Activated CD8-positive, alpha-beta memory T cell treated with anti-CD3 and anti-CD28 coated beads, Interleukin-2, amount 50 U/mL, for 48 hours (primary cell): ENCODE data around the gene NPHP4.

Source experiments
- DNase-seq: peaks from one replicate; pipeline ENCODE4 v3.0.0-alpha.2; 2020

The NPHP4 gene

GRCh38 chr1:5927506-5928370 lies 64.5 kb downstream of the NPHP4 start:
- peak; percentile 32 for DNase-seq

- peak; percentile 7 for DNase-seq
Measured at GRCh38 chr1:5926686-5927435, 65.4 kb downstream of the NPHP4 start.

- peak; percentile 8 for DNase-seq
Measured at GRCh38 chr1:5922700-5923330, 69.4 kb downstream of the NPHP4 start.

GRCh38 chr1:5921671-5922070 lies 70.6 kb downstream of the NPHP4 start:
- DNase-seq: no peak

- DNase-seq: no peak
Measured at GRCh38 chr1:5921129-5921528, 71.1 kb downstream of the NPHP4 start.

- DNase-seq: no peak
Measured at GRCh38 chr1:5920201-5920600, 72.0 kb downstream of the NPHP4 start.

- no peak for DNase-seq
Measured at GRCh38 chr1:5918275-5918649, 74.0 kb downstream of the NPHP4 start.

- no peak for DNase-seq
Measured at GRCh38 chr1:5917591-5918274, 74.5 kb downstream of the NPHP4 start.

GRCh38 chr1:5917281-5917590 lies 75.0 kb downstream of the NPHP4 start:
- no peak for DNase-seq

GRCh38 chr1:5916572-5917280 lies 75.5 kb downstream of the NPHP4 start:
- DNase-seq: no peak

- peak; percentile 34 for DNase-seq
Measured at GRCh38 chr1:5915587-5916571, 76.3 kb downstream of the NPHP4 start.

GRCh38 chr1:5914676-5915365 lies 77.4 kb downstream of the NPHP4 start:
- DNase-seq: peak; percentile 38

GRCh38 chr1:5913876-5914275 lies 78.3 kb downstream of the NPHP4 start:
- DNase-seq: peak; percentile 26

- DNase-seq: peak; percentile 29
Measured at GRCh38 chr1:5913078-5913845, 79.0 kb downstream of the NPHP4 start.

GRCh38 chr1:5911871-5912271 lies 80.4 kb downstream of the NPHP4 start:
- DNase-seq: peak; percentile 22

GRCh38 chr1:5911157-5911556 lies 81.1 kb downstream of the NPHP4 start:
- peak; percentile 20 for DNase-seq

- peak; percentile 34 for DNase-seq
Measured at GRCh38 chr1:5910666-5911065, 81.6 kb downstream of the NPHP4 start.

GRCh38 chr1:5910276-5910620 lies 82.0 kb downstream of the NPHP4 start:
- peak; percentile 22 for DNase-seq

- peak; percentile 40 for DNase-seq
Measured at GRCh38 chr1:5909576-5910275, 82.5 kb downstream of the NPHP4 start.
